ENCODE data around the gene LANCL1.
"Not testable (repeated sequence)": the region's sequence is repeated elsewhere in the genome, so short reads cannot be mapped to it uniquely, and the experiment has no call there.

Gene LANCL1

DNA sequence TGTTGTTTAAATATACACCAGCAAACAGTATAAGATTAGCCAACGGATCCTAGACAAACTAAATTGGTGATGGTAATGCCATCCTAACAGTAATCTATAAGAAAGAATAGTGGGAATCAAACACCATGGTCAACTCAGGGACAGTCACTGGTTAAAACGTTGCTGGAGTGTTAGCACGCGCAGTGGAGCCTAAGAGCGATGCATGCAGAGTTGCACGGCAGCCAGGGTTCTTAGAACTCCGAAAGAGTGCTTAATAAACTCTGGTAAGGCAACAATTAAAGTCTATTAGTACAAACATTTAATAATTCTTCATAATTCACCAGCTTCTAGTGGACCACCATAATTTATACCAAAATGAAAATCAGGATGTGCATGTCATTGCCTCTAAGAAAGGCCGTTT, 22.2 kb downstream of the LANCL1 start:
- Histone ChIP-seq H3K79me1 (ENCODE audit: low read length) (no peaks in the 10 kb centered on the region), H2AFZ (ENCODE audit: insufficient read depth, low read length, poor library complexity) (no peak overlapping the region), H2BK5ac (ENCODE audit: low read depth, low read length, poor library complexity) (no peak overlapping the region), H2BK12ac (ENCODE audit: low read length) (no peak overlapping the region), H4K8ac (ENCODE audit: low read depth, low read length) (no peak overlapping the region), H2BK120ac (ENCODE audit: insufficient read depth, low read length, poor library complexity) (no peak overlapping the region), H3K18ac (ENCODE audit: low read length) (no peak overlapping the region), H2AK5ac (ENCODE audit: low read length) (no peak overlapping the region), H3K4me1 (ENCODE audit: control insufficient read depth in 1 of 2, insufficient read depth in 2 of 2, low read length in 2 of 2) (no peaks in the 10 kb centered on the region), H3K27me3 (ENCODE audit: insufficient read depth, low read length) (no peaks in the 10 kb centered on the region), H3K79me2 (ENCODE audit: control insufficient read depth, insufficient read depth, low read length, poor library complexity) (no peaks in the 10 kb centered on the region), H3K23ac (ENCODE audit: low read length) (no peak overlapping the region), H3K36me3 (ENCODE audit: control insufficient read depth in 1 of 2, insufficient read depth in 2 of 2, low read length in 2 of 2) (peaks cover 5 to 6% of the 10 kb centered on the region in 2 experiments), H3K9me3 (ENCODE audit: insufficient read depth, low read depth, low read length) (no peaks in the 10 kb centered on the region), H3K14ac (ENCODE audit: low read length) (no peak overlapping the region), H3K4me2 (ENCODE audit: low read length) (no peak overlapping the region), H4K91ac (ENCODE audit: low read depth, low read length) (no peak overlapping the region), H3K4me3 (ENCODE audit: low read depth, low read length) (no peak overlapping the region), H3K4ac (ENCODE audit: low read depth, low read length) (no peak overlapping the region), H3K27ac (ENCODE audit: low read depth, low read length) (no peak overlapping the region), H4K12ac (ENCODE audit: low read depth, low read length) (no peak overlapping the region), H3K9ac (ENCODE audit: low read length) (no peak overlapping the region)
- WGBS (ENCODE audit: extremely low coverage, insufficient coverage, insufficient read length) = no CpG with 5 or more reads among the region's 8 CpGs
- DNase-seq = no peak

DNA sequence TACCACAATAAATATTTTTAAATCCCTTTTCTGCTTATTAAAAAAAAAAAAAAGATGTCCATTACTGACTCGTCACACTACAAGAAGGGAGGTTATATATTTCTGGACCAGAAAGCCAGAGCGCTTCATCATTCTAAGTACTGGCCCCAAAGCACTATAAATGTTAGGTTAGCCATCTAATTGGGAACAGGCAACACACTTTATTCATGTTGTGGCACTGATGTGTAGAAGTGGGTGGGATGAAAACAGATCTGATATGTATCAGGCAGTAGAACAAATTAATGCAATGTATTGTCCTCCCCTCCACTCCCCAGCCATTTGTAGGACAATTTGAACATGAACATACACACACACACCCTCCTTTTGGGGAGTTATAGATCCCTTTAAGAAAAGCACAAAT, 24.4 kb downstream of the LANCL1 start:
- no peak overlapping the region for H4K8ac ChIP-seq (ENCODE audit: low read depth, low read length)
- no peak overlapping the region for H3K4me2 ChIP-seq (ENCODE audit: low read length)
- H3K36me3 ChIP-seq (ENCODE audit: control insufficient read depth in 1 of 2, insufficient read depth in 2 of 2, low read length in 2 of 2) = peaks cover 3 to 4% of the 10 kb centered on the region in 2 experiments
- H2BK120ac ChIP-seq (ENCODE audit: insufficient read depth, low read length, poor library complexity) = no peak overlapping the region
- no peaks in the 10 kb centered on the region for H3K79me2 ChIP-seq (ENCODE audit: control insufficient read depth, insufficient read depth, low read length, poor library complexity)
- no peak overlapping the region for H2AK5ac ChIP-seq (ENCODE audit: low read length)
- DNase-seq = no peak
- H3K27ac ChIP-seq (ENCODE audit: low read depth, low read length) = no peak overlapping the region
- no peak overlapping the region for H3K14ac ChIP-seq (ENCODE audit: low read length)
- no peak overlapping the region for H3K4ac ChIP-seq (ENCODE audit: low read depth, low read length)
- H4K91ac ChIP-seq (ENCODE audit: low read depth, low read length) = no peak overlapping the region
- H3K18ac ChIP-seq (ENCODE audit: low read length) = no peak overlapping the region
- H3K4me1 ChIP-seq (ENCODE audit: control insufficient read depth in 1 of 2, insufficient read depth in 2 of 2, low read length in 2 of 2) = no peaks in the 10 kb centered on the region
- no peaks in the 10 kb centered on the region for H3K9me3 ChIP-seq (ENCODE audit: insufficient read depth, low read depth, low read length)
- no peak overlapping the region for H3K9ac ChIP-seq (ENCODE audit: low read length)
- H3K79me1 ChIP-seq (ENCODE audit: low read length) = no peaks in the 10 kb centered on the region
- H3K4me3 ChIP-seq (ENCODE audit: low read depth, low read length) = no peak overlapping the region
- H2BK12ac ChIP-seq (ENCODE audit: low read length) = no peak overlapping the region
- no CpG with 5 or more reads among the region's 2 CpGs for WGBS (ENCODE audit: extremely low coverage, insufficient coverage, insufficient read length)
- H3K23ac ChIP-seq (ENCODE audit: low read length) = no peak overlapping the region
- no peaks in the 10 kb centered on the region for H3K27me3 ChIP-seq (ENCODE audit: insufficient read depth, low read length)
- no peak overlapping the region for H2BK5ac ChIP-seq (ENCODE audit: low read depth, low read length, poor library complexity)
- H4K12ac ChIP-seq (ENCODE audit: low read depth, low read length) = no peak overlapping the region
- no peak overlapping the region for H2AFZ ChIP-seq (ENCODE audit: insufficient read depth, low read length, poor library complexity)

DNA sequence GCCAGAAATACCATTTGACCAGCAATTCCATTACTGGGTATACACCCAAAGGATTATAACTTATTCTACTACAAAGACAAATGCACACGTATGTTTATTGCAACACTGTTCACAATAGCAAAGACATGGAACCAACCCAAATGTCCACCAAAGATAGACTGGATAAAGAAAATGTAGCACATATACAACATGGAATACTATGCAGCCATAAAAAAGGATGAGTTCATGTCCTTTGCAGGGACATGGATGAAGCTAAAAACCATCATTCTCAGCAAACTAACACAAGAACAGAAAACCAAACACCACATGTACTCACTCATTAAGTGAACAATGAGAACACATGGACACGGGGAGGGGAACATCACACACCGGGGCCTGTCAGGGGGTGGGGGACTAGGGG, 25.6 kb downstream of the LANCL1 start:
- not testable (repeated sequence) for H2BK5ac ChIP-seq (ENCODE audit: low read depth, low read length, poor library complexity); H4K12ac ChIP-seq (ENCODE audit: low read depth, low read length); H3K36me3 ChIP-seq (ENCODE audit: control insufficient read depth in 1 of 2, insufficient read depth in 2 of 2, low read length in 2 of 2); H4K91ac ChIP-seq (ENCODE audit: low read depth, low read length); H3K14ac ChIP-seq (ENCODE audit: low read length); H3K27ac ChIP-seq (ENCODE audit: low read depth, low read length); H3K23ac ChIP-seq (ENCODE audit: low read length); H3K4me2 ChIP-seq (ENCODE audit: low read length); H2AFZ ChIP-seq (ENCODE audit: insufficient read depth, low read length, poor library complexity); DNase-seq; H3K18ac ChIP-seq (ENCODE audit: low read length); H3K79me1 ChIP-seq (ENCODE audit: low read length); H2AK5ac ChIP-seq (ENCODE audit: low read length); H3K27me3 ChIP-seq (ENCODE audit: insufficient read depth, low read length); H3K4ac ChIP-seq (ENCODE audit: low read depth, low read length); H3K9ac ChIP-seq (ENCODE audit: low read length); H2BK12ac ChIP-seq (ENCODE audit: low read length); H3K9me3 ChIP-seq (ENCODE audit: insufficient read depth, low read depth, low read length); H3K4me1 ChIP-seq (ENCODE audit: control insufficient read depth in 1 of 2, insufficient read depth in 2 of 2, low read length in 2 of 2); H4K8ac ChIP-seq (ENCODE audit: low read depth, low read length); H3K4me3 ChIP-seq (ENCODE audit: low read depth, low read length); H3K79me2 ChIP-seq (ENCODE audit: control insufficient read depth, insufficient read depth, low read length, poor library complexity); H2BK120ac ChIP-seq (ENCODE audit: insufficient read depth, low read length, poor library complexity)
- no CpG with 5 or more reads among the region's 3 CpGs for WGBS (ENCODE audit: extremely low coverage, insufficient coverage, insufficient read length)

DNA sequence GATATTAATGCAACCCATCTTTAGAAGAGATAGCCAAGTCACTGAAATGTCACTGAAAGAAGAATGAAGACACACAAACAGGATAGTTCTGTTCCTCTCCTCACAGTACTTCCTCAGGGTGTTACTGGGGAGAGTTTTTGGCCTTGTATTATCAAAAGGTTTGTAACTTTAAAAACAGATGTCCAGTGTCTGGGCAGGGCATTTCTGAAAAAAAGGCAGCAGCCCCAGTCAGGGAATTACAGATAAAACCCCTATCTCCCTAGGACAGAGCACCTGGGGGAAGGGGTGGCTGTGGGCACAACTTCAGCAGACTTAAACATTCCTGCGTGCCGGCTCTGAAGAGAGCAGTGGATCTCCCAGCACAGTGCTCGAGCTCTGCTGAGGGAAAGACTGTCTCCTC, 30.8 kb downstream of the LANCL1 start:
- no peaks in the 10 kb centered on the region for H3K27me3 ChIP-seq (ENCODE audit: insufficient read depth, low read length)
- no peak overlapping the region for H3K14ac ChIP-seq (ENCODE audit: low read length)
- H3K4me1 ChIP-seq (ENCODE audit: control insufficient read depth in 1 of 2, insufficient read depth in 2 of 2, low read length in 2 of 2) = no peaks in the 10 kb centered on the region
- no peak overlapping the region for H2BK12ac ChIP-seq (ENCODE audit: low read length)
- H4K8ac ChIP-seq (ENCODE audit: low read depth, low read length) = no peak overlapping the region
- H2AK5ac ChIP-seq (ENCODE audit: low read length) = no peak overlapping the region
- no peak for DNase-seq
- no peaks in the 10 kb centered on the region for H3K79me1 ChIP-seq (ENCODE audit: low read length)
- H4K91ac ChIP-seq (ENCODE audit: low read depth, low read length) = no peak overlapping the region
- H2BK5ac ChIP-seq (ENCODE audit: low read depth, low read length, poor library complexity) = no peak overlapping the region
- H3K4ac ChIP-seq (ENCODE audit: low read depth, low read length) = no peak overlapping the region
- H4K12ac ChIP-seq (ENCODE audit: low read depth, low read length) = no peak overlapping the region
- H3K79me2 ChIP-seq (ENCODE audit: control insufficient read depth, insufficient read depth, low read length, poor library complexity) = no peaks in the 10 kb centered on the region
- no peak overlapping the region for H2BK120ac ChIP-seq (ENCODE audit: insufficient read depth, low read length, poor library complexity)
- H2AFZ ChIP-seq (ENCODE audit: insufficient read depth, low read length, poor library complexity) = no peak overlapping the region
- H3K27ac ChIP-seq (ENCODE audit: low read depth, low read length) = no peak overlapping the region
- no peak overlapping the region for H3K18ac ChIP-seq (ENCODE audit: low read length)
- H3K23ac ChIP-seq (ENCODE audit: low read length) = no peak overlapping the region
- H3K36me3 ChIP-seq (ENCODE audit: control insufficient read depth in 1 of 2, insufficient read depth in 2 of 2, low read length in 2 of 2) = no peaks in the 10 kb centered on the region
- no CpG with 5 or more reads among the region's 3 CpGs for WGBS (ENCODE audit: extremely low coverage, insufficient coverage, insufficient read length)
- no peak overlapping the region for H3K9ac ChIP-seq (ENCODE audit: low read length)
- H3K4me3 ChIP-seq (ENCODE audit: low read depth, low read length) = no peak overlapping the region
- no peak overlapping the region for H3K4me2 ChIP-seq (ENCODE audit: low read length)
- H3K9me3 ChIP-seq (ENCODE audit: insufficient read depth, low read depth, low read length) = no peaks in the 10 kb centered on the region

All from trophoblast cell (in vitro differentiated cells and primary cell).